Measurements from ENCODE around the gene GKN2.
"Not testable (repeated sequence)": the region's sequence is repeated elsewhere in the genome, so short reads cannot be mapped to it uniquely, and the experiment has no call there.

The GKN2 gene

DNA sequence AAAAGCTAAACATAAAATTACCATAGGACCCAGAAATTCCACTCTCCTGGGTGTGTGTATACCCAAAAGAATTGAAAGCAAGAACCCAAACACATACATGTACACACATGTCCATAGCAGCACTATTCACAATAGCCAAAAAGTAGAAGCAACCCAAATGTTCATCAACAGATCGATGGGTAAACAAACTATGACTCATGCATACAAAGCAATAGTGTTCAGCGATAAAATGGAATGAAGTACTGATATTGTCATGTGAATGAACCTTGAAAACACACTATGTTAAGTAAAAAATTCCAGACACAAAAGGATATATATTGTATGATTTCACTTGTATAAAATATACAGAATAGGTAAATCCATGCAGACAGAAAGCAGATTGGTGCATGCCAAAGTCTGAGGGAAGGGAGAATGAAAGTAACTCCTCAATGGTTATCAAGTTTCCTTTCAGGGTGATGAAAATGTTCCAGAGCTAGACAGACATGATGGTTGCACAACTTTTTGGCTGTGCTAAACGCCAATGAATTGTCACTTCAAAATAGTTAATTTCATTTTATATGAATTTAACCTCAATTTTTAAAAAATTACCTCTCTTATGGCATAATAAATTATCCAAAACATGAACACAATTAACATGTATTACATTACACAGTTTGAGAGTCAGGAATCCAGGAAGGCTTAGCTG is 35.5 kb downstream of the GKN2 start:
- DNase-seq: no peak

DNA sequence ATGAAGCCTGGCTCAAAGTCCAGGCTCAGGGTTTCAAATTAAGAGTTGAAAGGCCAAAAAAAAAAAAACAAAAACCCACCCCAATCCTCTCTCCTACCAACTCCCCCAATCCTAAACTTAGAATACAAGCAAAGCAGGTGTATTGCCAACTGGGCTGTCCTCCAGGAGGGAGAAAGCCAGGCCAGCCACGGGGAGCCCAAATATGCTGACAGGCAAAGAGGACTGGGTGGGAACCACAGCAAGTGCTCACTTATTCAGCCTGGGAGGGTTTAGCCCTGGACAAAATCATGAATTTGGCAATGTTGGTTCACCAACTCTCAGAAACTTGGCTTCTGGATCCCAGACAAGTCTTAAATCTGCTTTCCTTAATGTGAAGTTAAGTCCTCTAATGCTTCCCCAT is 36.5 kb downstream of the GKN2 start:
- no peak for DNase-seq

DNA sequence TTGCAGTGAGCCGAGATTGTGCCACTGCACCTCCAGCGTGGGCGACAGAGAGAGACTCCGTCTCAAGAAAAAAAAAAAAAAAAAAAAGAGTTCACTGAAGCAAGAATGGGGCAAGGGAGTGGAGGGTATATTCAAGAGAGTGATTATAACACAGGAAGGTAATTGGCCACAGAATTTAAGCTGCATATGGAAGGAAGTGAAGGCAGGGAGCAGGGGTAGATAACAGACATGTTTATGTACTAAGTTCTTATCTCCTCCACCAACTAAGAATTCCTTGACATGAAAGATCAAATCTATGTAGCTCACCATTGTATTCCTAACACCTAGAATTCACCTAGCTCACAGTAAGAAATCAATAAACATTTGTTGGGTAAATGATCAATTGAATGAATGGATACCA is 37.3 kb downstream of the GKN2 start:
- no peak for DNase-seq

DNA sequence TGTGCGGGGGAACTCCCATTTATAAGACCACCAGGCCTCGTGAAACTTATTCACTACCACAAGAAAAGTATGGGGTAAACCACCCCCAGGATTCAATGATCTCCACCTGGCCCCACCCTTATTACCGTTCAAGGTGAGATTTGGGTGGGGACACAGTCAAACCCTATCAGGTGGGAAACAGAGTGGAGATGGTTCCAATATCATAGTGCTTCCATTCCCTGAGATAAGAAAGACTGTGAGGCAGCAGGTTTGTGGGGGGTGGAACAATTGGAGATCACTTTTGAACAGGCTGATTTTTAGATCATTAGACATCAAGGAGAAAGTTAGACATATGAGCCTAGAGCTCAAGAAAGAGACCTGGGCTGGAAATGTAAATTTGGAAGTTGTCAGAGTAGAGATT is 39.3 kb downstream of the GKN2 start:
- DNase-seq: no peak

DNA sequence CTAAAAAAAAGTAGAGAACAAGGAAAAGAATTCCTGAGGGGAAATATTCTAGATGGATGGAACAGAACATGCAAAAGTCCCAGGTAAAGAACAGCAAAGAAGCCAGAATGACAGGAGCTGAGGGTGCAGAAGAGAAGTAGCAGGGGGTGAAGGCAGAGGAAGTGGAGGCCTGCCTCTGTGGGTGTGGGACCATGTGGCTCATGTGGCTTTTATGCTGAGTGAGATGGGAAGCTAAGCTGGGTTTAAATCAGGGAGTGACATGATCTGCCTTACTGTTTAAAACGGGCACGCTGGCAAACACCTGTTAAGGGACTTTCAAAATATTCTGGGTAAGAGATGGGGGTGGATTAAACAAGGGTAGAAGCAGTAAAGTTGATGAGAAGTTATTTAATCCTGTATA is 40.0 kb downstream of the GKN2 start:
- DNase-seq: peak; percentile 40

DNA sequence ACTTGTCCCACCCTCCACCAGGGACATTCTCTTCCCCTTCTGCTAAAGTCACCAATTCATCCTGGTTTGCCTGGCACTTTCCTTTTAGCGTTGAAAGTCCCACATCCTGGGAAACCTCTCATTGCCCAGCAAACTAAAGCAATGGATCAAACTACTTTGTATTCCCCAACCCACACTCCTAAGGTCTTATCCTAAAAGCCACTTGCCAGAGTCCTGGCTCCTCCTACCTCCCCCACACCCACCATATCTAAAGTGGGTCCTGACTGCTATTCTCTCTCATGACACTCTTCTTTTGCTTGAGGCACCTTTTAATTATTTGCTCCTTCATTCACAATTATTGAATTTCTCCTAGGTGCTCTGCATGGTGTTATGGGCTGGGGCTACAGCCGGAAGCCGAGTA is 40.6 kb downstream of the GKN2 start:
- no peak for DNase-seq

DNA sequence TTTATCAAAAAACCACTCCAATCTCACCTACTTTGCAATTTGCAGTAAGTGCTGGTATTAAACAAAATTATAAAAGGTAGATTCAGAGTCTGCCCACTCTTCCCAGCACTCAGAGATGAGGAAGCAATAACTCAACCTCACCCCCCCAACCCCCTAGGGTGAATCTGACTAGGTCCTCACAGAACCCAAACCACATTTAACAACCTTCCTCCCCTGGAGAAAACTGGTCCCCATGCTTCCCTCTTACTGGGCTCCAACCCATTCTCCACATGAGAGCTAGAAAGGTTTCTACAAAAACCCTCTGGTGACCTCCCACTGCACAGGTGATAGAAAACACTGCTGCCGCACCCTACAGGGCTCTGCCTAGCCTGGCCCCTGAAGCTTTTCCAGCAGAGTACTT is 41.0 kb downstream of the GKN2 start:
- no peak for DNase-seq

DNA sequence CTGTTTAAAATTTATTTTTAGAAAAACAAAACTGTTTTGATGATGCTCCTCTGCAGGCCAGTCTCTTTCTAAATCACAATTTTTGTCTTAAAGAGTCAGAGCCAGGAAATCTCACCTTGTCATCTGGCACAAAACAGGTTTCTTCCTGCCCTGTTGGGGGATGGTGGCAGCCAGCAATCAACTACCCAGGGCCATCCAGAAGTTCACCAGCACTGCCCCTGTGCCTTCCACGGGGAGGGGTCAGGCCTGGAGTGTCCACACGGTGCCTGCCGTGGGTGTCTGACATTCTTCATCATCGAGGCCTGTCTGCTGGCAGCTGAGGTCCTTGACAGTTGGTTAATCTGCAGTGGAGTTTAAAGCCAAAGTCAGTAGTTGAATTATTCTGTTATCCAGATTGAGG is 41.4 kb downstream of the GKN2 start:
- no peak for DNase-seq

DNA sequence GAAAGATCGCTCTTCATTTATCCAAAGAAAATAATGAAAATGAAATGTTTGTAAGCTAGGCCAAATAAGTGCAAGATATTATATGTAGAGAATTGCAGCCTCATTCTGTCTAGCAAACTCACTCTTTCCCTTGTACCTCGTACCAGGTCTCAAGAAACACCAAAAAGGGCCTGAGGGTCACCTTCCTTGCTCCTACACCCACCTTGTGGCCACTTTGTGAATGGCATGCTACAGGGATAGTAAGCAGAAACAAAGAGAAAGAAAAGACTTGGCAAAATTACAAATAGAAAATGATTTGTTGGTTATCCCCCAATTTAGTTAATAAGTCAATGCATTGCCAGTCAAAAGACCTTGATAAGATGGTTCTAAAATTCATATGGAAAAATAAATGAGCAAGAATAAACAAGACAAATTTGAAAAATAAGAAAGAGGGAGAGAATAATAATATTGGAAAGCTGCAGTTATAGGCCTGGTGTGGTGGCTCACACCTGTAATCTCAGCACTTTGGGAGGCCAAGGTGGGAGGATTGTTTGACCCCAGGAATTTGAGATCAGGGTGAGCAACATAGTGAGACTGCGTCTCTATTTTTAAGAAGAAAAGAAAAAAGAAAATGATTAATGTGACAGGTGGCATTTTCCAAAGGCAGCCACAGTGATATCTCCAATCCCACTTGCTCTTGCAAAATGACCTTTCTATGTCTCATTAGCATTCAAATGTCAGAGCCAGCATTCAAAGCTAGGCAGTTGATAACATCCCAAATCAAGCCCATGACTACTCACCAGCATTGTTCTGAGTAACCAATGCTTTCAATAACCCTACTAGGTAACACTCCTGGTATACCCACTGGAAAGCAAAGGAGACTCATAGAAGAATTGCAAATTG is 42.7 kb downstream of the GKN2 start:
- DNase-seq: peak; percentile 72

DNA sequence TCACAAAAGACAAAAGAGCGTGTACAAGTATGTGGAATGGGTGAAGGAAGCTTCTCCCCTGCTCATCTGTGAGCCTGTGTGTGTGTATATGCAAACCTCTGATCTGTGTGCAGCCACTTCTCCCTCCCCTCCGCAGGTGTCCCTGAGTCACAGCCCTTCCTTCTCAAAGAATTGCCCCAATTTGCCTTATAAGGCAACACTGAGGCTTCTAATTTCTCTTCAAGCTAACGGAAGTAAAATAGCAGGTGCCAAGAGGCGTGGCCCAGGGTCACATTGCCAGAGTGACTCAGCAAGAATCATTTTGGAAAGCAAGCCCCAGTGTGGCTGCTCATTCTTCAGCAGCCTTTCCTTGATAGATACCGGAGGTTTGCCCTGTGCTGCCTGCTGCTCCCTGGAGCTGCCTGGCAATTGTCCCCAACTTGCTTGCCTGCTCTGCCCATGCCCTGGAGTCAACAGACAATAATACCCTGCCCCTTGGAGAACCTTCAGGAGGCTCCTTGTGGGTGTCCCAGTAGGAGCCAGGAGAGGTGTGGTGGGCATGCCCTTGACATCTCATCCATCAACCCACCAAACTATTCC is 44.2 kb downstream of the GKN2 start:
- DNase-seq: peak; percentile 86

DNA sequence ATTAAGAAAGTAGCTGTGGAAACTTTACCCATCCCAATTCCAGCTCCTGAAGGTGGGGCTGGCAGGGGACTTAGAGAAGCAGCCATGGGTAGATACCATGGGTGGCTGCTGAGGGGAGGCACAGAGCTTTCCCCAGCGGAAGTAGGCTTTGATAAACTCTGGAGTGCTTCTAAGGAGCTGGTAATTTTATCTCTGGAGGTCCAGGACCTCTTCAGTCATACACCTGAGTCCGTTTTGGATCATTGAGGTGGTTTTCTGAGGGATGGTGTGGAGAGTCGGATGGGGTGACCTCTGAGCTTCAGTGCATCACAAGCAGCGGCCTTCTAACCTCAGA is 44.8 kb downstream of the GKN2 start:
- no peak for DNase-seq

DNA sequence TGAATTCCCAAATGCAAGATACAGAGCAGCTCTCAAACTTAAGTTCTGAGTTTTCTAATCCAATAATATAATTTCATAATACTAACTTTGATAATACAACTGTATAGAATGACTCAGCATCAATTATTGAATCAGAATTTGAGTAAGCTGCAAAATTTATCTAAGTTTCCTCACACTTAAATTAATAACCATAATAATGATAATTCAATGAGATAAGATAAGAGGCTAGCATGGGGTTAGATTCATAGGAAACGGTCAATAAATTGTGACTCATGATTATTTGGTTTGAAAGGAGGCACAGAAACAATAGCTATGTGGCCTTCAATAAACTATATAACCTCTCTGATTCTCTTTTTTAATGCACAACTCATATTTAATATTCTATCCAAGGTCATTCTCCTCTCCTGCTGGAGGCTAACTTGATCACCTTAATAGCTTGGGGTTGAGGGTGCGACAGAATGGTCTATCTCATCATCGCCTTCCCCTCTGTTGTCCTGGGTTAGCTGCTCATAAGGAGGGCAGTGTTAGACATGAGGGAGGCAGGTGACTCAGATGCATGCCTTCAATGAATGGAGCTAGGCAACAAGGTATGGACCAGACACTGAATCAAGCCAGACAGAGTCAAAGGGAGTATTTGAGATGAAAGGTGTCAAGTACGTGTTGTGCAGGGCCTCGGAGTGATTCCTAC is 45.3 kb downstream of the GKN2 start:
- DNase-seq: peak; percentile 11

DNA sequence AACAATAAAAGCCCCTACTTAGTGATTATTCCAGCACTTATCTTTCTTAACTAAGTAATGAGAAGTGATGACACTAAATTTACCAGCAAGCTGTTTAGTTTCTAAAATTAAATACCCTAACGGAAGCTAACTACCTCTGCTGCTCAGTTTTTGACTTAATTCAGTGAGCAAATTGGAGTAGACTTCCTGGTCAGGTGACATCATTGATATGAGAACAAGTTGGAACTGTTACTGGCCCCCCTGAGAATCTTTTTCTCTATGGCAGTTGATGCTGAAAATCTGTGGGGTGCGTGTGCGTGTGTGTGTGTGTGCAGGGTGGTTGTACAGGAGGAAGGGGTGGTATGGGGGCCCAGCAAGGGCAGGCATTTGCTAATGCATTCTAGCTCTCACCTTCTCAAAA is 46.0 kb downstream of the GKN2 start:
- DNase-seq: no peak

DNA sequence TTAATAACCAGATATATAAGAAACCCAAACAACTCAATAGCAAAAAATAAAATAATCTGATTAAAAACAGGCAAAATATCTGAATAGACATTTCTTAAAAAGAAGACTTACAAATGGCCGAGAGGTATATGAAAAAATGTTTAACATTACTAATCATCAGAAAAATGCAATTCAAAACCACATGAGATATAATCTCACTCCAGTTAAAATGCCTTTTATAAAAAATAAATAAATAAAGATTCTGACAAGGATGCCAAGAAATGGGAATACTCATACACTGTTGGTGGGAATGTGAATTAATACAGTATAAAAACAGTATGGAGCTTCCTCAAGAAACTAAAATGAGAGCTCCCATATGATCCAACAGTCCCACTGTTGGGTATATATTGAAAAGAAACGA is 47.6 kb downstream of the GKN2 start:
- DNase-seq: no peak

DNA sequence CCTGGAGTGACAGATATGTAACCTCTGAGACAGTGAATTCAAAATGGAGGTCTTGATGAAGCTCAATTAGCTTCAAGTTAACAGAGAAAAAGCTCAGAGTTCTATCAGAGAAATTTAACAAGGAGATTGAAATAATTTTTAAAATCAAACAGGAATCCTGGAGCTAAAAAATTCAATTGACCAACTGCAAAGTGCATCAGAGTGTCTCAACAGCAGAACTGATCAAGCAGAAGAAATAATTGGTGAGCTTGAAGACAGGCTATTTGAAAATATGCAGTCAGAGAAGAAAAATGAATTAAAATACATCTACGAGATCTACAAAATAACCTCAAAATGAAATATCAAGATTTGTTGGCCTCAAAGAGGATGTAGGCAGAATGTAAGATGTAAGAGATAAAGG is 51.1 kb downstream of the GKN2 start:
- no peak for DNase-seq

DNA sequence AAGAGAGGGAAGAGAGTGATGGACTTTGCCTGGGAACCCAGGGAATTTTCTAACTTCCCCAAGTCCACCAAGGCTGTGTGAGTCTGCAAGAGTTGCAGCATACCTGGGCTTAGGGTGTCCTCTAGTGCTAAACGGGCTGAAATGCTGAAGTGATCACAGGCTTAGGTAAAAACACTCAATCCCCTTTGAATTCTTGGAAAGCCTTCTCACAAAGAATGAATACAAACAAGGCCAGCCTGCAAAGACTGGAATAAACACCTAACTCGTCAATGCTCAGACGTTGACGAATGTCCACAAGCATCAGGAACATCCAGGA is 51.5 kb downstream of the GKN2 start:
- no peak for DNase-seq

DNA sequence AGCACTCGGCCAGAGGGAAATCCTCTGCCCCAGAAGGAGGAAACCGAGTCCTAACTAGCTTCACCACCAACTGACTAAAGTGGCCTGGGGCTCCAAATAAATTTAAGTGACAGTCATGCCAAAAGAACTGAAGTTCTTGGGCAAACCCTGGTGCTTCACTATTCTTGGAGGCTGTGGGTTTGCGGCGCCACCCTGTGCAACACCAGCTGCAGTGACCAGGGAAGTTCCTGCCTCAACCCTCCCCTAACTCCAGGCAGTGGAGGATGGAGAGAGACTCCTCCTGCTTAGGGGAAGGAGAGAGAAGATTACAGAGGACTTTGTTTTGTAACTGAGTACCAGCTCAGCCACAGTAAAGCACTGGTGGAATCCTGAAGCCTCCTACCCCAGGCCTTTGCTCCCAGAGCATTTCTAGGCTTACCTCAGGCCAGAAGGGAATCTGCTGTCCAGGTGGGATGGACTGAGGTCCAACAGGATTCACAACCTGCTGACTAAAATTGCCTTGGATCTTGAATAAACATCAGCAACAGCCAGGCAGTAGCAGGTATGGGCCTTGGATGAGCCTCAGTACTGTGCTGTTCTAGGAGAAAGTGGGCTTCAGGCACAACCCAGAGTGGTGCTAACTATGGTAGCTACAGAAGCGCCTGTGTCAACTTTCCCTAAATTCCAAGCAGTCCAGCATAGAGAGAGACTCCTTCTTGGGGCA is 52.0 kb downstream of the GKN2 start:
- no peak for DNase-seq

DNA sequence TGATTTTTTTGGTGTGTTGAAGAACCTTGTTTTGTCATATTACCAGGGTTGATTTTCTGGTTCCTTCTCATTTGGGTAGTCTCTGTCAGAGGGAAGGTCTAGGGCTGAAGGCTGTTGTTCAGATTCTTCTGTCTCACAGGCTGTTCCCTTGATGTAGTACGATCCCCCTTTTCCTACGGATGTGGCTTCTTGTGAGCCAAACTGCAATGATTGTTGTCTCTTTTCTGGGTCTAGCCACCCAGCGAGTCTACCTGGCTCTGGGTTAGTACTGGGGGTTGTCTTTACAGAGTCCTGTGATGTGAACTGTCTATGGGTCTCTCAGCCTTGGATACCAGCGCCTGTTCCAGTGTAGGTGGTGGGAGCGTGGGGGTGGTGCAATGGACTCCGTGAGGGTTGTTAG is 56.7 kb downstream of the GKN2 start:
- not testable (repeated sequence) for DNase-seq

Data from activated naive CD4-positive, alpha-beta T cell treated with Interleukin-2 at 50 U/mL for 16 hours (primary cell).